ENCODE results near the gene OR2A42. TPM values are rescaled to one million over a fixed set of nuclear protein-coding genes. Genes with fewer than 3 reads are reported as not detected.

Gene OR2A42
- total RNA-seq, 1 experiment from 2014 or later = not detected

Other genes starting within 250 kb of the OR2A42 start
- not detected in 2 replicates for gene OR6B1, start 239.3 kb downstream of the OR2A42 start, total RNA-seq (2022)
- gene OR2A5, start 190.7 kb downstream of the OR2A42 start, total RNA-seq (2022) = not detected in 2 replicates
- not detected in 2 replicates for gene OR2A25, start 169.8 kb downstream of the OR2A42 start, total RNA-seq (2022)
- gene OR2A12, start 153.3 kb downstream of the OR2A42 start, total RNA-seq (2022) = not detected in 2 replicates
- not detected in 2 replicates for gene OR2A2, start 130.0 kb downstream of the OR2A42 start, total RNA-seq (2022)
- gene OR2A14, start 116.4 kb downstream of the OR2A42 start, total RNA-seq (2022) = not detected in 2 replicates
- gene CTAGE4, start 56.1 kb downstream of the OR2A42 start, total RNA-seq (2022) = 20.0 and 20.7 TPM in 2 replicates
- 11.8 and 13.7 TPM in 2 replicates for gene ARHGEF35, start 43.8 kb downstream of the OR2A42 start, total RNA-seq (2022)
- 16.3 and 18.9 TPM in 2 replicates for gene OR2A7, start 25.2 kb upstream of the OR2A42 start, total RNA-seq (2022)
- 3.9 and 4.3 TPM in 2 replicates for gene CTAGE8, start 29.7 kb upstream of the OR2A42 start, total RNA-seq (2022)
- gene OR2A1, start 72.8 kb upstream of the OR2A42 start, total RNA-seq (2022) = not detected in 2 replicates
- gene ARHGEF5, start 115.8 kb upstream of the OR2A42 start, total RNA-seq (2022) = 51.5 and 59.4 TPM in 2 replicates
- not detected in 2 replicates for gene NOBOX, start 164.1 kb upstream of the OR2A42 start, total RNA-seq (2022)

All from Calu3 (cell line).